Esophagus squamous epithelium (tissue), 5 donors: ENCODE data around the gene COX19. TPM values are rescaled to one million over a fixed set of nuclear protein-coding genes. Genes with fewer than 3 reads are reported as not detected.
A peak's percentile ranks its signal among the peaks of the same experiment; 100 is the strongest.

ENCODE experiments used
- DNase-seq: peaks from one replicate; lab custom pipeline; 2025; lab: John Stamatoyannopoulos, UW
- H3K27ac ChIP-seq, 4 donors: fragments of 200-600 bp; sonication (generic); one replicate each; pipeline ENCODE4 v1.5.1; 2016 to 2019; ENCODE audit warnings: mild to moderate bottlenecking in 1 of 4
- H3K27me3 ChIP-seq, 4 donors: fragments of 200-600 bp; sonication (generic); 1 replicate in 3 of 4; 2 replicates in 1 of 4; pipeline versions ENCODE4 v1.5.1 to v1.6.0; 2017 to 2021; ENCODE audit warnings: antibody characterized with exemption in 1 of 4
- H3K36me3 ChIP-seq, 3 donors: fragments of 200-600 bp; sonication (generic); one replicate each; pipeline ENCODE4 v1.5.1; 2016 to 2019
- H3K4me1 ChIP-seq, 3 donors: fragments of 200-600 bp; sonication (generic); one replicate each; pipeline ENCODE4 v1.5.1; 2017 to 2019
- H3K4me3 ChIP-seq, 4 donors: fragments of 200-600 bp; sonication (generic); 1 replicate in 3 of 4; 2 replicates in 1 of 4; pipeline ENCODE4 v1.5.1; 2016 to 2019; ENCODE audit warnings: mild to moderate bottlenecking in 2 of 4, moderate library complexity in 1 of 4
- H3K9me3 ChIP-seq, 3 donors: fragments of 200-600 bp; sonication (generic); one replicate each; pipeline ENCODE4 v1.5.1; 2016 to 2019
- POLR2A ChIP-seq, 4 donors: fragments of 450-650 bp; IDR thresholded peaks; one replicate each; pipeline ENCODE4 v1.6.1; 2017; ENCODE audit warnings: antibody characterized with exemption in 4 of 4, mild to moderate bottlenecking in 4 of 4, moderate library complexity in 3 of 4
- WGBS, 2 donors: methylation state at CpG; one replicate each; pipeline ENCODE4 v1.1.5; 2018; 5-methylcytosine and 5-hydroxymethylcytosine counted together
- intact Hi-C: fragments of 100-400 bp; cut with DNase I; formaldehyde crosslinking; loops from one replicate; pipeline ENCODE4 v1.15.0; 2022
- total RNA-seq, 4 donors: library from RNA; depleted of rRNA; stranded (reverse); fragments of >200 nt; gene quantifications; one replicate each; pipeline ENCODE4 v1.1.0, GENCODE V29; 2016
- TF ChIP-seq, protein P1 (sequence below), 6 experiments: fragments of 450-650 bp in 4 of 6; fragments of 200-600 bp in 2 of 6; sonication (generic) in 2 of 6; IDR thresholded peaks; one replicate each; pipeline ENCODE4 v1.5.1; 2016 to 2019; ENCODE audit warnings: antibody characterized with exemption in 6 of 6, mild to moderate bottlenecking in 4 of 6, moderate library complexity in 4 of 6
- donor health status: DM: yes; HTN: yes; CAD: no.

Gene COX19
- total RNA-seq, 4 donors from 2014 or later, result 4.0 to 13.0 (median 6.9) TPM

DNA sequence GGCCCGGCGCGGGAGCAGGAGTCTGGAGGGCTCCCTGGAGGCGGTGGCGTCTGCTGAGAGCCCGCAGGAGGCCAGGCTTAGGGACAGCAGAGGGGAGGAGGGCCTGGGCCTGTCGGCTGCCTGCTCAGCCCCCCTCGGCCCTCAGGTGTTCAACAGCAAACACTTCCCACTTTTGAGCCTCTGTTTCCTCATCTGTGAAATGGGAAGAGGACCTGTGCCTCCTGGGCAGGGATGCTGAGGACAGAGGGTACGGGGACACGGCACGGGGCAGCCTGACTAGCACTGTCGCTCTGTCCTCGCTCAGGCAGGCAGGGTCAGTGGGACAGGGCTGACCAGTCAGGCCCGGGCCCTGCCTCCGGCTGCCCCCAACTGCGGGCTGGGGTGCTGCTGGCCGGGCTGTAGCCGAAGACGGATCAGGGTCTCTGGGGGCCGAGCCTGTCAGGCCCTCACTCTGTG lies 8.3 kb upstream of the COX19 start:
- H3K9me3 ChIP-seq, result no peaks in the 10 kb centered on the region
- DNase-seq, result no peak
- peaks cover 0 to 59% (median 2%) of the 10 kb centered on the region in 4 donors for H3K27me3 ChIP-seq
- WGBS, 2 donors, result 84% methylated on average over 8 of the region's 20 CpGs; no CpG with 5 or more reads in 1 of the 2 donors
- TF ChIP-seq, protein P1, sequence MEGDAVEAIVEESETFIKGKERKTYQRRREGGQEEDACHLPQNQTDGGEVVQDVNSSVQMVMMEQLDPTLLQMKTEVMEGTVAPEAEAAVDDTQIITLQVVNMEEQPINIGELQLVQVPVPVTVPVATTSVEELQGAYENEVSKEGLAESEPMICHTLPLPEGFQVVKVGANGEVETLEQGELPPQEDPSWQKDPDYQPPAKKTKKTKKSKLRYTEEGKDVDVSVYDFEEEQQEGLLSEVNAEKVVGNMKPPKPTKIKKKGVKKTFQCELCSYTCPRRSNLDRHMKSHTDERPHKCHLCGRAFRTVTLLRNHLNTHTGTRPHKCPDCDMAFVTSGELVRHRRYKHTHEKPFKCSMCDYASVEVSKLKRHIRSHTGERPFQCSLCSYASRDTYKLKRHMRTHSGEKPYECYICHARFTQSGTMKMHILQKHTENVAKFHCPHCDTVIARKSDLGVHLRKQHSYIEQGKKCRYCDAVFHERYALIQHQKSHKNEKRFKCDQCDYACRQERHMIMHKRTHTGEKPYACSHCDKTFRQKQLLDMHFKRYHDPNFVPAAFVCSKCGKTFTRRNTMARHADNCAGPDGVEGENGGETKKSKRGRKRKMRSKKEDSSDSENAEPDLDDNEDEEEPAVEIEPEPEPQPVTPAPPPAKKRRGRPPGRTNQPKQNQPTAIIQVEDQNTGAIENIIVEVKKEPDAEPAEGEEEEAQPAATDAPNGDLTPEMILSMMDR (IDR thresholded peaks at IDR 0.05), result no peak
- no peak for TF ChIP-seq POLR2A (IDR thresholded peaks at IDR 0.05)
- no peaks in the 10 kb centered on the region for H3K36me3 ChIP-seq
- H3K27ac ChIP-seq, result peak overlapping the region in 1 of 4 donors; percentile 7
- intact Hi-C loops, result no loop called here
- H3K4me3 ChIP-seq, result no peak overlapping the region
- peaks cover 12 to 39% (median 15%) of the 10 kb centered on the region in 3 donors for H3K4me1 ChIP-seq

DNA sequence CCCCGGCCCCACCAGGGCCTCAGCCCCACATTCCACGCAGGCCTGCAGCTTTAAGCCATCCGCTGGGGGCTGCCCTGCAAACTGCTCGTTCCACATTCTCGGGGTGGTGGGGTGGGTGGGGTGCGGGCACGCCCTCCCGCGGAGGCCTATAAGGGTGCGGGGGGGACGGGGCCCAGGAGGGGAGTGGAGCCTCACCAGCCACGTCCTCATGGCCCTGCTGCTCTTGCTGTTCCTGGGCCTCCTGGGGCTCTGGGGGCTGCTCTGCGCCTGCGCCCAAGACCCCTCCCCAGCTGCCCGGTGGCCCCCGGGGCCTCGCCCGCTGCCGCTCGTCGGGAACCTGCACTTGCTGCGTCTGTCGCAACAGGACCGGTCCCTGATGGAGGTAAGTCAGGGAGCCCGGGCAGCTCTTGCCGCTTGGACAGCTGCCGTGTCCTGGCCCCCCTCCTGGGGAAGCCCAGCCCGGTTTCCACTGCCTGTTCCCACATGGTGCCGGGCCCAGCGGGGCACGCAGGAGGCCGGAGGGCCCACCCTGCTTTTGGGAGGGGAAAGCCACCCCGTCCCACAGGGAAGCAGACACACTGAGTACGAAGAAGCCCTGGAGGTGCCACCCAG lies 7.8 kb upstream of the COX19 start, which contains the start of gene CYP2W1:
Gene CYP2W1 (plus strand): TSS at position 178 of the 612 bp plus-strand sequence. CDS start 31 bp downstream, at position 209.
- peaks cover 0 to 53% (median under 1%) of the 10 kb centered on the region in 4 donors for H3K27me3 ChIP-seq
- H3K36me3 ChIP-seq, result no peaks in the 10 kb centered on the region
- intact Hi-C loops, result no loop called here
- H3K4me3 ChIP-seq, result no peak within 1 kb of the TSS
- no peak for TF ChIP-seq POLR2A (IDR thresholded peaks at IDR 0.05)
- TF ChIP-seq, protein P1 (IDR thresholded peaks at IDR 0.05), result no peak
- peaks cover 12 to 34% (median 15%) of the 10 kb centered on the region in 3 donors for H3K4me1 ChIP-seq
- 45% methylated on average over 2 of the region's 34 CpGs; no CpG with 5 or more reads in 1 of the 2 donors for WGBS, 2 donors
- peak within 1 kb of the TSS in 3 of 4 donors; percentile 7 to 52 (median 14) for H3K27ac ChIP-seq
- no peaks in the 10 kb centered on the region for H3K9me3 ChIP-seq
- no peak for DNase-seq

DNA sequence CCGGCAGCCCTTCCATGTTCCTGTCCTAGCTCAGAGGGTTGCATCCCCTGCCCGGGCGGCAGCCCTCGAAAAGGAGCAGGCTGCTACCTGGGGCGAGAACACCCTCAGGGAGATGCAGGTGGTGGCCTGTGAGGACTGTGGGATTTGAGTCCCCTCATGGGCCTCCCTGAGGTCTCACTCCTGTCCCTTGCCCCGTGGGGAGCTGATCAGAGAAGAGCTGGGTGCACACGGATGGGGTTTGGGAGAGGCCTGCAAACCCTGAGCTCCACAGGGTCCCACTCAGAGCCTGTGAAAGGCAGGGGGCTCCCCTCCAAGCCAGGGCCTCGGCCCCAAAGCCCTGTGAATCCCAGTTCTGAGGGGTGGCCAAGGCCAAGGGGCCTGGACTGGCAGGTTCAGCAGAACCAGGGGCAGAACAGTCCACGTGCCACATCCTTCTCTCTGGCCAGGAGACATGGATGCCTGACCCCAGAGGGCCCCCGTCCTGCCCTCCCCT lies 7.2 kb upstream of the COX19 start:
- Histone ChIP-seq H3K4me1 (peaks cover 12 to 32% (median 15%) of the 10 kb centered on the region in 3 donors), H3K27ac (peak overlapping the region in 3 of 4 donors; percentile 7 to 52 (median 14)), H3K27me3 (peaks cover 0 to 48% (median 0%) of the 10 kb centered on the region in 4 donors), H3K36me3 (no peaks in the 10 kb centered on the region), H3K9me3 (no peaks in the 10 kb centered on the region), H3K4me3 (no peak overlapping the region)
- WGBS, 2 donors, result 45% methylated on average over 2 of the region's 10 CpGs; no CpG with 5 or more reads in 1 of the 2 donors
- DNase-seq, result no peak
- intact Hi-C loops, result no loop called here
- TF ChIP-seq, protein P1 (IDR thresholded peaks at IDR 0.05), result no peak
- no peak for TF ChIP-seq POLR2A (IDR thresholded peaks at IDR 0.05)

DNA sequence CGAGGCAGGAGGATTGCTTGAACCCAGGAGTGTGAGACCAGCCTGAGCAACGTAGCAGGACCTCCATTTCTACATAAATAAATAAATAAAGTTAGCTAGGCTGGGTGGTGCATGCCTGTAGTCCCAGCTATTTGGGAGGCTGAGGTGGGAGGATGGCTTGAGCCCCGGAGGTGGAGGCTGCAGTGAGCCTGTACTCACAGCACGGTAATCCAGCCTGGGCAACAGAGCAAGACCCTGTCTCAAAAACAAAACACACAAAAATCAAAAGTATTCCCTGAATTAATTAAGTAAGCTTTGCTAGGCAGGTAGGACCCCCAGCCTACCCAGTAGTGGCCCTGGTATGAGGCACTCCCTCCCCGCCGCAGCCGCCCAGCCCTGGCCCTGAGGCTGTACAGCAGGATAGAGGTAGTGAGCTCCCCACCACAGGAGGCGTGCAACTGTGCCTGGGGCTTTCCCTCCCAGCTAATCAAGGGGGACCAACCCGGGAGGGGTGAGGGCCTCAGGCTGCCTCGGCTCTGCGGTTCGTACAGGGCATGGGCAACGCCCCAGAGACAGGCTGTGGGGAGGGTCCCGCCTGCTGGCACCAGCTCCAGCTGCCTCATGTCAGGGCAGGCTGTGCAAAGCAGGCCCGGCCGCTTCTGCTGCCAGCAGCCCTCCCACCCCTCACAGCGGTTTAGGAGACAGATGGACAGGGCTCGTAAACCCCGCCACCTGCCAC lies 6.6 kb upstream of the COX19 start:
- TF ChIP-seq POLR2A (IDR thresholded peaks at IDR 0.05), result no peak
- TF ChIP-seq, protein P1 (IDR thresholded peaks at IDR 0.05), result no peak
- DNase-seq, result no peak
- peaks cover 0 to 42% (median 0%) of the 10 kb centered on the region in 4 donors for H3K27me3 ChIP-seq

More for the DNA sequence above, 6.6 kb upstream of the COX19 start:
- H3K9me3 ChIP-seq, result no peaks in the 10 kb centered on the region
- intact Hi-C loops, result no loop called here
- peaks cover 12 to 32% (median 15%) of the 10 kb centered on the region in 3 donors for H3K4me1 ChIP-seq
- WGBS, 2 donors, result 48 to 81% methylated on average over 3 to 7 of the region's 19 CpGs
- H3K36me3 ChIP-seq, result no peaks in the 10 kb centered on the region
- no peak overlapping the region for H3K4me3 ChIP-seq
- peak overlapping the region in 3 of 4 donors; percentile 7 to 52 (median 14) for H3K27ac ChIP-seq
